GM12878 (cell line): ENCODE measurements around the gene IQCH. TPM values are rescaled to one million over a fixed set of nuclear protein-coding genes. Genes with fewer than 3 reads are reported as not detected.

Experiments used
- ATAC-seq: fragments of 200-7000 bp; cut with Tn5 transposase; 3 replicates; pipeline ENCODE4 v1.9.1; 2020; ENCODE audit warnings: mild to moderate bottlenecking, moderate library complexity
- BruUV-seq: library from RNA; stranded (reverse); fragments of 400-500 nt; replicated peaks from 2 replicates; lab custom pipeline; 2021; lab: Mats Ljungman, UMichigan
- CTCF ChIA-PET: fragments of 300-600 bp; sonication (Branson Sonifier 250); formaldehyde crosslinking; extraction: SDS; loops from one replicate; lab custom pipeline; 2021; ENCODE audit warnings: inconsistent platforms; lab: Yijun Ruan, JAX
- POLR2A ChIA-PET: fragments of 350-600 bp; formaldehyde crosslinking; extraction: SDS; loops from one replicate; lab custom pipeline; 2021; ENCODE audit warnings: inconsistent platforms; lab: Charles Lee
- RAD21 ChIA-PET: fragments of 300-600 bp; sonication (Branson Sonifier 250); formaldehyde crosslinking; loops from one replicate; lab custom pipeline; 2023; ENCODE audit warnings: antibody characterized with exemption; ENCODE audit not compliant: unreplicated experiment; lab: Charles Lee
- SMC1A ChIA-PET: fragments of 300-600 bp; sonication (Branson Sonifier 250); formaldehyde crosslinking; loops from one replicate; lab custom pipeline; 2023; ENCODE audit not compliant: unreplicated experiment, uncharacterized antibody; lab: Charles Lee
- DNase-seq: peaks from one replicate; pipeline ENCODE4 v3.0.0-alpha.2; 2011; ENCODE audit warnings: low read depth, low spot score
- FAIRE-seq: peaks from 3 replicates; lab custom pipeline; 2011; peaks lifted over from hg19 to GRCh38; lab: Jason Lieb, UNC
- H2AFZ ChIP-seq: 2 replicates; pipeline ENCODE4 v1.6.0; 2011; ENCODE audit warnings: low read depth, low read length, control low read depth; ENCODE audit not compliant: control insufficient read depth
- H3K27ac ChIP-seq: 2 replicates; pipeline ENCODE4 v1.5.1; 2011; ENCODE audit warnings: control low read depth; ENCODE audit not compliant: control insufficient read depth, insufficient read depth
- H3K27me3 ChIP-seq, 2 experiments: replicated peaks in 1 of 2; 2 replicates each; pipeline versions ENCODE4 v1.6.0 to v1.6.1; 2011; ENCODE audit warnings: low read length in 1 of 2; ENCODE audit not compliant: control insufficient read depth in 2 of 2, insufficient read depth in 2 of 2
- H3K36me3 ChIP-seq, 2 experiments: 2 replicates each; pipeline ENCODE4 v1.5.1; 2011; ENCODE audit warnings: low read length in 1 of 2; ENCODE audit not compliant: control insufficient read depth in 2 of 2, insufficient read depth in 2 of 2
- H3K4me1 ChIP-seq: 2 replicates; pipeline ENCODE4 v1.6.1; 2011; ENCODE audit warnings: mild to moderate bottlenecking, low read length, moderate library complexity, mixed read lengths; ENCODE audit not compliant: control insufficient read depth, insufficient read depth
- H3K4me2 ChIP-seq: 2 replicates; pipeline ENCODE4 v1.6.0; 2011; ENCODE audit warnings: control low read depth; ENCODE audit not compliant: control insufficient read depth, insufficient read depth
- H3K4me3 ChIP-seq: fragments of 200-600 bp; sonication (generic); 2 replicates; pipeline ENCODE4 v1.5.1; 2016
- H3K79me2 ChIP-seq: 2 replicates; pipeline ENCODE4 v1.6.0; 2011; ENCODE audit warnings: low read length; ENCODE audit not compliant: control insufficient read depth, insufficient read depth
- H3K9ac ChIP-seq: 2 replicates; pipeline ENCODE4 v1.8.0; 2011; ENCODE audit warnings: low read length, control low read depth, mixed read lengths; ENCODE audit not compliant: control insufficient read depth, insufficient read depth
- H3K9me3 ChIP-seq: replicated peaks from 3 replicates; pipeline ENCODE4 v1.5.1; 2011; ENCODE audit warnings: mild to moderate bottlenecking, low read length; ENCODE audit not compliant: control insufficient read depth, insufficient read depth
- H4K20me1 ChIP-seq: 2 replicates; pipeline ENCODE4 v1.6.0; 2011; ENCODE audit not compliant: control insufficient read depth, insufficient read depth
- BMI1 ChIP-seq: fragments of 450-650 bp; IDR thresholded peaks from 2 replicates; pipeline ENCODE4 v1.6.1; 2016; ENCODE audit warnings: mild to moderate bottlenecking, moderate library complexity, borderline replicate concordance
- MEF2B ChIP-seq: fragments of 450-650 bp; IDR thresholded peaks from 2 replicates; pipeline ENCODE4 v1.6.1; 2018; ENCODE audit warnings: mild to moderate bottlenecking, moderate library complexity; ENCODE audit not compliant: partially characterized antibody, poor library complexity, severe bottlenecking
- MTA2 ChIP-seq: fragments of 450-650 bp; IDR thresholded peaks from 2 replicates; pipeline ENCODE4 v1.6.1; 2016; ENCODE audit warnings: low read depth, mild to moderate bottlenecking, moderate library complexity
- NR2F1 ChIP-seq: fragments of 450-650 bp; conservative IDR thresholded peaks from 2 replicates; pipeline ENCODE4 v1.6.1; 2017; ENCODE audit warnings: mild to moderate bottlenecking
- PML ChIP-seq: IDR thresholded peaks from 2 replicates; pipeline ENCODE4 v1.6.1; 2012; ENCODE audit warnings: low read length, inconsistent platforms
- WGBS: methylation state at CpG from one replicate; pipeline ENCODE4 v1.1.6; 2016; ENCODE audit warnings: low lambda C conversion rate; ENCODE audit not compliant: insufficient replicate concordance, insufficient coverage; ENCODE audit errors: missing lambda C conversion rate; 5-methylcytosine and 5-hydroxymethylcytosine counted together
- in situ Hi-C: fragments of 300-500 bp; cut with MboI; formaldehyde crosslinking; loops from 9 replicates; pipeline ENCODE4 v1.14.3; 2018; ENCODE audit warnings: mixed read lengths
- intact Hi-C: fragments of 100-400 bp; cut with micrococcal nuclease; formaldehyde crosslinking; loops from one replicate; pipeline ENCODE4 v1.14.2; 2022; ENCODE audit not compliant: unreplicated experiment
- polyA plus RNA-seq, 11 experiments: library from polyadenylated mRNA; depleted of rRNA in 4 of 11; unstranded in 6 of 11; stranded (reverse) in 5 of 11; fragments of >200 nt; fragmentation: Nextera tagmentation in 4 of 11; fragmentation: Illumina TruSeq in 1 of 11; extraction: Ambion mirVana in 4 of 11; extraction: Trizol in 1 of 11; gene quantifications; 1 replicate in 1 of 11; 2 replicates in 10 of 11; pipeline versions ENCODE4 v1.2.1 to v1.2.3, GENCODE V29; 2011 to 2016; ENCODE audit warnings: inconsistent platforms in 2 of 11, missing spikeins in 2 of 11, low read depth in 1 of 11
- total RNA-seq, 4 experiments: library from RNA; depleted of rRNA in 3 of 4; stranded (reverse); fragments of >200 nt in 3 of 4; fragmentation: Illumina TruSeq in 1 of 4; extraction: Trizol in 1 of 4; gene quantifications; 2 replicates each; pipeline versions ENCODE4 v1.2.1 to v1.2.3, GENCODE V29; 2013 to 2021
- TF ChIP-seq, protein P1 (sequence below): IDR thresholded peaks from 2 replicates; pipeline ENCODE4 v1.6.1; 2011; ENCODE audit warnings: low read depth, low read length, improper control_type of control experiment, borderline replicate concordance
- TF ChIP-seq, protein P2 (sequence below): fragments of 450-650 bp; IDR thresholded peaks from 2 replicates; pipeline ENCODE4 v1.6.1; 2017; ENCODE audit warnings: borderline replicate concordance

Gene IQCH
- total and polyA plus RNA-seq, 10 of the 15 experiments (the other 5 are each of a cell fraction or from before 2014, with no cell fraction given): 0.29 to 1.3 (median 0.99) TPM

DNA sequence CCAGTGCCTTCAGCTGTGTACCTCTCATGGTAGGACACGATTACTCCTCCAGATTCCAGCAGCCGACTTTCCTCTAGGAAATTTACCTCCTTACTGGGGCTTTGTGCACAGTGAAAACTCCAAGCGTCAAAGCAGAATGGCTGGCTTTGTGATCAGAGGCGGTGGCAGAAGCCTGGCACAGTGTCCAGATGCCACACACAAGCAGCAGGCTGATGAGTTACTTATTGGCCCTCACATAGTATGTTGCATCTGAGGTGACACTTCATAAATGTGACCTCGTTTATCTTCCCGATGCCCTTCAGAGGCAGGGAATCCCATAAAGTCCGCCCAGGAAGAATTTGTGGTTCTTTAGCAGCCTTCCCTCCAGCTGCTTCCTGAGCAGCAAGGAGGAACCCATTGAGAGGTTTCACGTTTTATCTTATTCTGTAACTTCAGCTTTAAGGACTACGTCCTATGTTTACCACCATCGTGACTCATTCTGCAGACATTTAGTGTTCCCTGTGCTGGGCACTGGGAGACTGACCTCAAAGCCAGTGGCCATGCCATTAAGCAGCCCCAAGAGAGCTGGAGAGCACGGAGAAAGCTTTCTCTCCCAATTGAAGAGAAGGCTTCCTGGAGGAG is 159.3 kb downstream of the IQCH start:
- ATAC-seq: no peak
- no peaks in the 10 kb centered on the region for H3K36me3 ChIP-seq
- no peaks in the 10 kb centered on the region for H3K27me3 ChIP-seq
- POLR2A ChIA-PET: no interaction called here
- no peaks in the 10 kb centered on the region for H3K79me2 ChIP-seq
- no peak overlapping the region for H3K27ac ChIP-seq
- DNase-seq: no peak
- intact Hi-C loops: no loop called here
- no peak for FAIRE-seq
- H4K20me1 ChIP-seq: no peaks in the 10 kb centered on the region
- in situ Hi-C loops: no loop called here
- no peak overlapping the region for H3K4me3 ChIP-seq
- H3K4me2 ChIP-seq: no peak overlapping the region
- H3K4me1 ChIP-seq: no peaks in the 10 kb centered on the region
- CTCF ChIA-PET: interaction anchor here (0.9 to 1.6 kb wide), 2 partner anchors 11 to 174 kb away, joined by 3 to 4 read pairs; no protein-coding TSS in a partner anchor
- no peak overlapping the region for H3K9ac ChIP-seq
- no peak overlapping the region for H2AFZ ChIP-seq
- SMC1A ChIA-PET: interaction anchor here (0.5 to 1.2 kb wide), 4 partner anchors 20 to 821 kb away, joined by 3 to 4 read pairs (median 4); no protein-coding TSS in a partner anchor
- BruUV-seq: no TSS peak
- H3K9me3 ChIP-seq: no peaks in the 10 kb centered on the region
- RAD21 ChIA-PET: interaction anchor here (1.7 kb wide), 1 partner anchor 422 kb away, joined by 4 read pairs; no protein-coding TSS in a partner anchor
- TF ChIP-seq PML (no peak), BMI1 (no peak), MTA2 (no peak), NR2F1 (no peak), MEF2B (no peak)
- TF ChIP-seq, protein P1, sequence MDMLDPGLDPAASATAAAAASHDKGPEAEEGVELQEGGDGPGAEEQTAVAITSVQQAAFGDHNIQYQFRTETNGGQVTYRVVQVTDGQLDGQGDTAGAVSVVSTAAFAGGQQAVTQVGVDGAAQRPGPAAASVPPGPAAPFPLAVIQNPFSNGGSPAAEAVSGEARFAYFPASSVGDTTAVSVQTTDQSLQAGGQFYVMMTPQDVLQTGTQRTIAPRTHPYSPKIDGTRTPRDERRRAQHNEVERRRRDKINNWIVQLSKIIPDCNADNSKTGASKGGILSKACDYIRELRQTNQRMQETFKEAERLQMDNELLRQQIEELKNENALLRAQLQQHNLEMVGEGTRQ: no peak
- TF ChIP-seq, protein P2, sequence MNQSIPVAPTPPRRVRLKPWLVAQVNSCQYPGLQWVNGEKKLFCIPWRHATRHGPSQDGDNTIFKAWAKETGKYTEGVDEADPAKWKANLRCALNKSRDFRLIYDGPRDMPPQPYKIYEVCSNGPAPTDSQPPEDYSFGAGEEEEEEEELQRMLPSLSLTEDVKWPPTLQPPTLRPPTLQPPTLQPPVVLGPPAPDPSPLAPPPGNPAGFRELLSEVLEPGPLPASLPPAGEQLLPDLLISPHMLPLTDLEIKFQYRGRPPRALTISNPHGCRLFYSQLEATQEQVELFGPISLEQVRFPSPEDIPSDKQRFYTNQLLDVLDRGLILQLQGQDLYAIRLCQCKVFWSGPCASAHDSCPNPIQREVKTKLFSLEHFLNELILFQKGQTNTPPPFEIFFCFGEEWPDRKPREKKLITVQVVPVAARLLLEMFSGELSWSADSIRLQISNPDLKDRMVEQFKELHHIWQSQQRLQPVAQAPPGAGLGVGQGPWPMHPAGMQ: no peak
- 38% methylated on average over 11 of the region's 11 CpGs for WGBS
